ENCODE results near the gene RAMP1.
A peak's percentile ranks its signal among the peaks of the same experiment; 100 is the strongest.
"Not testable (repeated sequence)": the region's sequence is repeated elsewhere in the genome, so short reads cannot be mapped to it uniquely, and the experiment has no call there.

RAMP1 gene

GRCh38 chr2:237859533-237860272 is at the start of gene RAMP1:
Gene RAMP1, plus strand, starts transcription at chr2:237859623. Its CDS starts 53 bp downstream, at chr2:237859676.
- peak in 36 of 42 donors; percentile 39 to 78 (median 58) for DNase-seq
- intact Hi-C loops (cut with DNase I): loop anchor here (5.0 kb wide), 2 partner anchors 203 to 403 kb away; partner anchors contain the start of gene SCLY

GRCh38 chr2:237815637-237816036 is 43.8 kb upstream of the RAMP1 start:
- no peak for DNase-seq
- intact Hi-C loops (cut with DNase I): no loop called here

GRCh38 chr2:237816531-237816930 is 42.9 kb upstream of the RAMP1 start:
- no peak for DNase-seq
- intact Hi-C loops (cut with DNase I): no loop called here

- no peak for DNase-seq
- intact Hi-C loops (cut with DNase I): no loop called here
These were observed 41.4 kb upstream of the RAMP1 start for GRCh38 chr2:237818066-237818473.

- intact Hi-C loops (cut with DNase I): no loop called here
- DNase-seq: no peak
These were observed 40.2 kb upstream of the RAMP1 start for GRCh38 chr2:237819231-237819630.

- intact Hi-C loops (cut with DNase I): no loop called here
These were observed 39.0 kb upstream of the RAMP1 start for GRCh38 chr2:237820421-237820820.

GRCh38 chr2:237823544-237823943 is 35.9 kb upstream of the RAMP1 start:
- intact Hi-C loops (cut with DNase I): no loop called here
- DNase-seq: no peak

More at GRCh38 chr2:237820421-237820820, 39.0 kb upstream of the RAMP1 start:
- no peak for DNase-seq

- intact Hi-C loops (cut with DNase I): no loop called here
These were observed 35.3 kb upstream of the RAMP1 start for GRCh38 chr2:237824085-237824484.

GRCh38 chr2:237827421-237827987 is 31.9 kb upstream of the RAMP1 start:
- intact Hi-C loops (cut with DNase I): no loop called here
- DNase-seq: no peak

More at GRCh38 chr2:237824085-237824484, 35.3 kb upstream of the RAMP1 start:
- no peak for DNase-seq

- no peak for DNase-seq
- intact Hi-C loops (cut with DNase I): no loop called here
These were observed 28.9 kb upstream of the RAMP1 start for GRCh38 chr2:237830522-237830921.

- intact Hi-C loops (cut with DNase I): no loop called here
- DNase-seq: no peak
These were observed 25.9 kb upstream of the RAMP1 start for GRCh38 chr2:237833546-237833945.

GRCh38 chr2:237835372-237835771 is 24.1 kb upstream of the RAMP1 start:
- DNase-seq: no peak
- intact Hi-C loops (cut with DNase I): no loop called here

- DNase-seq: no peak
- intact Hi-C loops (cut with DNase I): no loop called here
These were observed 18.4 kb upstream of the RAMP1 start for GRCh38 chr2:237841051-237841450.

- DNase-seq; intact Hi-C loops (cut with DNase I): not testable (repeated sequence)
These were observed 10.5 kb upstream of the RAMP1 start for GRCh38 chr2:237848940-237849339.

- DNase-seq: no peak
- intact Hi-C loops (cut with DNase I): no loop called here
These were observed 5.1 kb upstream of the RAMP1 start for GRCh38 chr2:237854295-237854694.

GRCh38 chr2:237857791-237858190 is 1.6 kb upstream of the RAMP1 start:
- peak in 2 of 42 donors; percentile 10 to 11 for DNase-seq
- intact Hi-C loops (cut with DNase I): loop anchor here (5.0 kb wide), 1 partner anchor 405 kb away; no protein-coding TSS in a partner anchor

GRCh38 chr2:237858294-237859081 is 935 bp upstream of the RAMP1 start:
- intact Hi-C loops (cut with DNase I): loop anchor here (5.0 kb wide), 1 partner anchor 404 kb away; no protein-coding TSS in a partner anchor
- DNase-seq: peak; percentile 65 to 93 (median 84)

- DNase-seq: peak in 38 of 42 donors; percentile 39 to 82 (median 65)
- intact Hi-C loops (cut with DNase I): loop anchor here (5.0 kb wide), 1 partner anchor 403 kb away; no protein-coding TSS in a partner anchor
These were observed 365 bp upstream of the RAMP1 start for GRCh38 chr2:237859082-237859433.

GRCh38 chr2:237860273-237860935 is 981 bp downstream of the RAMP1 start:
- peak in 5 of 42 donors; percentile 28 to 45 (median 33) for DNase-seq
- intact Hi-C loops (cut with DNase I): loop anchor here (5.0 kb wide), 1 partner anchor 202 kb away; the partner anchor contains the start of gene SCLY
